GM18870 (cell line): Measurements from ENCODE around the gene PCDHB5.
"Not testable (repeated sequence)": the region's sequence is repeated elsewhere in the genome, so short reads cannot be mapped to it uniquely, and the experiment has no call there.

Experiments used
- ATAC-seq: cut with Tn5 transposase; IDR thresholded peaks from one replicate; pipeline ENCODE4 v1.9.1; 2021; ENCODE audit warnings: moderate library complexity; ENCODE audit not compliant: unreplicated experiment

Gene PCDHB5

GRCh38 chr5:141135030-141135717 is at the start of gene PCDHB5:
PCDHB5 (plus strand) TSS chr5:141135206; CDS start chr5:141135435, 229 bp downstream.
- ATAC-seq: no peak

- no peak for ATAC-seq
Observed at GRCh38 chr5:141094481-141095262, 40.3 kb upstream of the PCDHB5 start, which contains the start of gene PCDHB2. PCDHB2 (plus strand) TSS chr5:141094615; CDS start chr5:141094791, 176 bp downstream.

GRCh38 chr5:141095263-141095641 is 39.8 kb upstream of the PCDHB5 start:
- no peak for ATAC-seq

GRCh38 chr5:141096181-141096580 is 38.8 kb upstream of the PCDHB5 start:
- ATAC-seq: not testable (repeated sequence)

- not testable (repeated sequence) for ATAC-seq
Observed at GRCh38 chr5:141096586-141096985, 38.4 kb upstream of the PCDHB5 start.

- ATAC-seq: no peak
Observed at GRCh38 chr5:141100243-141100805, 34.7 kb upstream of the PCDHB5 start, which contains the start of gene PCDHB3. PCDHB3 (plus strand) TSS chr5:141100473; CDS start chr5:141100650, 177 bp downstream.

- no peak for ATAC-seq
Observed at GRCh38 chr5:141101059-141101458, 33.9 kb upstream of the PCDHB5 start.

GRCh38 chr5:141102070-141102469 is 32.9 kb upstream of the PCDHB5 start:
- ATAC-seq: not testable (repeated sequence)

- not testable (repeated sequence) for ATAC-seq
Observed at GRCh38 chr5:141102471-141102870, 32.5 kb upstream of the PCDHB5 start.

GRCh38 chr5:141105350-141105749 is 29.7 kb upstream of the PCDHB5 start:
- ATAC-seq: no peak

- ATAC-seq: no peak
Observed at GRCh38 chr5:141119250-141119649, 15.8 kb upstream of the PCDHB5 start.

GRCh38 chr5:141121563-141121962 is 13.4 kb upstream of the PCDHB5 start, which contains the start of gene PCDHB4:
PCDHB4 (plus strand) TSS chr5:141121818; CDS start chr5:141121999, 181 bp downstream.
- no peak for ATAC-seq

- ATAC-seq: no peak
Observed at GRCh38 chr5:141121985-141122384, 13.0 kb upstream of the PCDHB5 start.

GRCh38 chr5:141123396-141124135 is 11.4 kb upstream of the PCDHB5 start:
- not testable (repeated sequence) for ATAC-seq

- ATAC-seq: no peak
Observed at GRCh38 chr5:141127305-141127704, 7.7 kb upstream of the PCDHB5 start.

- ATAC-seq: no peak
Observed at GRCh38 chr5:141135718-141136266, 786 bp downstream of the PCDHB5 start.

- not testable (repeated sequence) for ATAC-seq
Observed at GRCh38 chr5:141137346-141137745, 2.3 kb downstream of the PCDHB5 start.

GRCh38 chr5:141149812-141150211 is 14.8 kb downstream of the PCDHB5 start, which contains the start of gene PCDHB6:
PCDHB6 (plus strand) TSS chr5:141150057; CDS start chr5:141150258, 201 bp downstream.
- ATAC-seq: no peak

GRCh38 chr5:141150224-141150992 is 15.4 kb downstream of the PCDHB5 start:
- no peak for ATAC-seq

GRCh38 chr5:141150993-141151325 is 16.0 kb downstream of the PCDHB5 start:
- ATAC-seq: no peak
